Left hindlimb (tissue), 1 donor: ENCODE data around the gene DDAH2.

Source experiments
- DNase-seq: peaks from one replicate; pipeline ENCODE4 v3.0.0-alpha.2; 2018

Gene DDAH2

DNA sequence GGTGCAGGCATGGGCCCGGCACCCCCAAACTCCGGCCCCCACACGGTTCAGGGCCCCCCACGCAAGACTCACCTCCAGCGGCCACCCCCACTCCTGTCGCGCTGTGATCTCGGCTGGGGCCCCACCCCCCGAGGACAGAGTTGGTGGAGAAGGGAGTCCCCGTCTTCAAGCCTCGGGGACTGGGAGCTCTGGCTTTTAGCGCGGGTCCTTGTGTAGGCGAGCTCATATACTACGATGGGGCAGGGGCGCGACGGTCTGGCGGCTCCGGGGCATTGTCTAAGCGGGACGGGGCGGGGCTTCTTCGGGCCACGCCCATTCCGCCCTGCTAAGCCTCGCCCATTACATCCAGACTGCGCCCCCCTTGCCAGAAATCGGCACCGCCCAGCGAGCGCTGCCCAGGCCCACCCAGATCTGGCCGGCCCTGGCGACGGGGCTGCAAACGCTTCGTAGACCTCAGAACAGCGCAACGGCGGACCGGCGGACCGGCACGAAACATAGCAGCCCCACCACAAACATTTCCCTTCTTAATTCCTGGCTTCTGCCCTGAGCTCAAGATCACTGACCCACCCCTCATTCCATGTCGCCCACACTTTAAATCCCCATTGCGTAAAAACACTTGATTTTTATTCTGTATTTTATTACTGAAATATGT lies 1.0 kb upstream of the DDAH2 start:
- peak; percentile 96 for DNase-seq

DNA sequence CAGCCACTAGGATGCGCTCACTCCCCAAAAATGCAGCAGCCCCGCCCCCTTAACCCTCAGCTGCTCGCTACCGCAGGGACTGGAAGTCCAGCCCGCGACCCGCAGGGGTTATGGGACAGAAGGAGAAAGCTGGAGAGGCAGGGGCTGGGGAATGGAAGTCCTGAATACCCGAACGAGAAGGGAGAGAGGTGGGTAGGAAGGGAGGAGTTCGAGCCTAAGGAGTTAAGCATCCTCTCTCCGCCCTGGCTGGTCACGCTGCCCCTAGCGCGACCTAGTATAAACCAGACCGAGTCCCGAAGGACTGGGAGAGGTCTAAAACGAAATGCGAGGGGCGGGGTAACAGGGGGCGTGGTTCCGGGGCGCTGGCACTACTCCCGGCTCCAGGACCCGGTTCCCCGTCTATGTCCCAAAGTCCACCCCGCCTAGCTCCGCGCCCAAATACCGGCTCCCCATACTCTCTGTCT lies 448 bp upstream of the DDAH2 start:
- peak; percentile 93 for DNase-seq

DNA sequence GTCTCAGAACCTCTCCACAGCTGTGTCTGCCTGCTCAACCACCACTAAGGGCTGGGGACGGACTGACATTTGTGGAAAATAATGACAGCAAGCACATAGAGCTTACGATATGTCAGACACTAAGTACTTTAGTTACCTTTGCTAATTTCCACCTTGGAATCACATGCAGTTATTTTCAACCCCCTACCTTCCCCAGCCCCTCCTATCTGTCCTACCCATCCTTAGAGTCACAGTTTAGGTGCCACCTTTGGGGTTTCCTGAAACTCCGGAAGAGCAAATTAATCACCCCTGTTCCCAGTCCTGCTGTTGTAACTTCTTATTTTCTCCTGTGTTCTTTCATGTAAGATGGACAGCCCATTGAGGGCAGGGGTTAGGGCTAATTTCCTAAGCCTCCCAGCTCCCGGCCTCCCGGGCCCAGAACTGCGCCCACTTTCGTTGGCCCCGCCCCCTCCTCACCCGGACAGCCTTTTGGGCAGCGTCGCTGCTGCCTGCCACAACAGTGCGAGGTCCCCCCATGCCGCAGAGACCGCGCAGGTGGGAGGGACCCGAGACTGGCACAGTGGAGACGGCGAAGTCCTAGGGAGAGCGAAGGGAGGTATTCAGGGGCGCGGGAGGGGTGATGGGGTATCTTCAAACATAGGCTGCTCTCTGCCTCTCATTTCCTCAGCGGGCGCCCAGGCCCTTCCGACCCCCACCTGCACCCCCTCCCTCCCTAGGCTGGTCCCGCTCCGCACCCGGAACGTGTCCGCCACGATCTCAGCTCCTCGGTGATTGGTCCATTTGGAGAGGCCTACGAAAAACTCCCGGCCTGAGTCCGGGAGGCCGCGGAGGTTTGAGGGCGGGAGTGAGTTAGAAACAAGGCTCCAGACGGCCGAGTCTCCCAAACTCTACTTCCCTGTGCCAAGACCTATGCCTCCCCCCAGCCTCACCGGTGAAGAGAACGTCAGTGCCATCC lies 1.1 kb downstream of the DDAH2 start:
- no peak for DNase-seq

DNA sequence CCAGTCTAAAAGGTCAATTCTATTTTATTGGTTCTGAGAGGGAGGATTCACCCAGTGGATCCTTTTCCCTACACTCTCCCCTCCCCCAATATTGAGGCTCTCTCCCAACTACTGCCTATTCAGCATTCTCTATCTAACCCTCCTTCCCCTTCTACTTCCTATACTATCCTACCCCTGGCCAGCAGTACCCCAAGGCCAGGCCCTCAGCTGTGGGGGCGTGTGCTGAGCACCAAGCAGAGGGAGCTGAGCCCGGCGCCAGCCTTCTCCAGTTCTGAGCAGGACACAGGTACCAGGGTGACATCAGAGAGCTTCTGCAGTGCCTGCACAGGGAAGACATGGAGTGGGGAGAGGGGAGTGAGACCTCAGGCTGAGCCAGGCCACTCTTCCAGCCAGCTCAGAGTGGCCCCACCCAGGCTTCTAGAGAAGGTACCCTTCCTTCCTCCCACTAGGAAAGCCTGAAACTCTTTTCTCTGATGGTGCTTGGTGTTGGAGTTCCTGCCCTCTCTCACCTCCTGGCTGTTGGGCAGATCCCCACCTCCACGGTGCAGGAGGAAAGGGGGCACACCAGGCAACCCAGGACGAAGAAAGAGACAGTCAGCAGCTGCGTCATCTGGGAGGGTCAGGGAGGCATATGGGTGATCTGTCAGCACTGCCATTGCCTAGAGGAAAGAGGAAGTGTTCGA lies 1.9 kb downstream of the DDAH2 start:
- DNase-seq: no peak

DNA sequence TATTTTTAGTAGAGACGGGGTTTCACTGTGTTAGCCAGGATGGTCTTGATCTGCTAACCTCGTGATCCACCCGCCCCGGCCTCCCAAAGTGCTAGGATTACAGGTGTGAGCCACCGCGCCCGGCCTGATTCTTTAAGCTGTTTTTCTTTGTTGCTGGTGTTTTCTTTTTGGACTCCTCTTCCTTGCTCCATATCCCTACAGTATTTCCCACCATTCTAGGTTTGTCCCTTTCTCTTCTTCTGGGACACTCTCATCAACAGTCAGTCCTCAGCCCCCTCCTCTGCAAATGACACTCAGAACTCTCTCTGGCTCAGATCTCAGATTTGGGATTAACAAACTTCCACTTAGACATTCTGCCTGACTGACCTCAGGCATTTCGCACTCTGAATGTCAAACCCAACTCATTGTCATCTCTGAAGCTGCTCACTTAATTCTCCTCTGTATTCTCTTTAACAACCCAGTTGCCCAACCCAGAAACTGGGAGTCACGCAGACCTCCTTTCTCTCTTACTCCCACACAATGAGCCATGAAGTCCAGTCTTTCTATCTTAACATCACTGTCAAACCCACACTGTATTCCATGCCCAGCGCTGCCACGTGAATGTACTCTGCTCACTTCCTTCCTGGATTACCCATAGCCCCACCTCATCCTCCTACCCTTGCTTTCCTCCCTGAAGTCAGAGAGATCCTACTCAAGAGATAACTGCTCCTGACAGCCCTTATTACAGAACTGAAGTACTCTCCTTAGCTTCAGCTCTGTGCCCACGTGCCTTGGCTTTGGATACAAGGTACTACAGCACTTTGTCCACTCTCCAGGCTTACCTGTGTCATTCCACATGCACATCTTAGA lies 3.4 kb downstream of the DDAH2 start:
- DNase-seq: no peak

DNA sequence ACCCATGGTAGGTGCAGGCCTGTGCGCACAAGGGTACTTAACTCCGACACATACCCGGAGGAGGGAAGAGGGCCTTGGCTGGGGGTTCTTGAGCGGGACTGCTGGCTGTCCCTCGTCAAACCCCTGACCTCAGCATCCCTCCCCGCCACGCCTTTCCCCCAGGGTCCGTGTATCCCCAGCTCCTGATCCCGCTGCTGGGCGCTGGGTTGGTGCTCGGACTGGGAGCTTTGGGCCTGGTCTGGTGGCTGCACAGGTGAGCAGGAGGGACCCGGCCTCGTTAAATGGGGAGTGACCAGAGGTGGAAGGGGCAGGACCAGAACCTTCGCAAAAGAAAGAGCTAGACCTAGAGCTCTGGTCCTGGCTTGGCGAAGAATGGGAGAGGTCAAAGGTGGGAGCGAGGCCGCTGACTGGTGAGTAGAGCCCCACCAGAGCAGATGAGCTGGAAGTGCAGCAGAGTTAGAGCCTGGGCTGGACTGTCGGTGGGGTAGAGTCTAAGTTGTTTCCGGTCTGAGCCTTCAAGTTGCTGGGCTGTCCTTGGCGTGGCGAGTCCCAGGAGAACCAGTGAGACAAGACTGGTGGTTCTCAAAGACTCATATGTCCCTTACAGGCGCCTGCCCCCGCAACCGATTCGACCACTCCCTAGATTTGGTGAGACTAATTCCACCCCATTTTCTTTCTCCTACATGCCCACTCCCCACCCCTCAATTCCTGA lies 5.0 kb downstream of the DDAH2 start:
- DNase-seq: no peak

DNA sequence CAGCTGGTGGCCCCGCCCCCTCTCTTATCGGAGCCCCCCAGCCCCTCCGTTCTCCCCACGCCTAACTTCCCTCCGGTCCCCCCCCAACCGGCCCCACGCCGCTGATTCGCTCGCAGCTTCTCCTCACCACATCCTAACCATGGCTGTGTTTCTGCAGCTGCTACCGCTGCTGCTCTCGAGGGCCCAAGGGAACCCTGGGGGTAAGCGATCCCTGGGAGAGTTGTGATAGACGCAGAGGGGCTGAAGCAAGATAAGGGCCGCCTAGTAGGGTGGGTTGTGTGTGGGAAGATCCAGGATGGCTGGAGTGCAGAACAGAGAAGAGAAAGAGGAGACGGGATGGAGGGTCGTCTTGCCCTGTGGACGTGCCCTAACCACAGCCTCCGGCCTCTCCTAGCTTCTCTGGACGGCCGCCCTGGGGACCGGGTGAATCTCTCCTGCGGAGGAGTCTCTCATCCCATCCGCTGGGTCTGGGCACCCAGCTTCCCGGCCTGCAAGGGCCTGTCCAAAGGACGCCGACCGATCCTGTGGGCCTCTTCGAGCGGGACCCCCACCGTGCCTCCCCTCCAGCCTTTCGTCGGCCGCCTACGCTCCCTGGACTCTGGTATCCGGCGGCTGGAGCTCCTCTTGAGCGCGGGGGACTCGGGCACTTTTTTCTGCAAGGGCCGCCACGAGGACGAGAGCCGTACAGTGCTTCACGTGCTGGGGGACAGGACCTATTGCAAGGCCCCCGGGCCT lies 5.7 kb downstream of the DDAH2 start, which contains the start of gene MPIG6B:
TSS of gene MPIG6B (plus strand) at position 129 of the 735 bp plus-strand sequence. CDS start at position 140, 11 bp downstream.
- DNase-seq: no peak

DNA sequence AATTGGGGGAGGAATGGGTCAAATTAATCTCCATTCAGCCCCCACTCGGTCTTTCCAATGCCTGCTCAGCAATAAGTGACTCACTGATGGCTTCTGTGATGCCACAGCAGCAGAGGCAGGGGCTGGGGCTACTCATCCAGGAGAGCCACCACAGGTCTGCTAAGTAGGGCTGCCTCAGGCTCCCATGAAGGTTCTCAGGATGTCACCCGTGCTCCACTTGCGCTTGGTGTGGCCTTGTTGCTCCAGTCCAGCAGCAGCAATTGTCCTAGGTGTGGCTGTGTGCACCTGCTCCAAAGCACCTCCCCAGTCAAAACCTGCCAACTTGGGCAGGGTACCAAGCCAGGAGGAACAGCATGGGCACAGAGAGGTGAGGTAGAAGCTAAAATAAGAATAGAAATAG lies 6.9 kb downstream of the DDAH2 start:
- no peak for DNase-seq

DNA sequence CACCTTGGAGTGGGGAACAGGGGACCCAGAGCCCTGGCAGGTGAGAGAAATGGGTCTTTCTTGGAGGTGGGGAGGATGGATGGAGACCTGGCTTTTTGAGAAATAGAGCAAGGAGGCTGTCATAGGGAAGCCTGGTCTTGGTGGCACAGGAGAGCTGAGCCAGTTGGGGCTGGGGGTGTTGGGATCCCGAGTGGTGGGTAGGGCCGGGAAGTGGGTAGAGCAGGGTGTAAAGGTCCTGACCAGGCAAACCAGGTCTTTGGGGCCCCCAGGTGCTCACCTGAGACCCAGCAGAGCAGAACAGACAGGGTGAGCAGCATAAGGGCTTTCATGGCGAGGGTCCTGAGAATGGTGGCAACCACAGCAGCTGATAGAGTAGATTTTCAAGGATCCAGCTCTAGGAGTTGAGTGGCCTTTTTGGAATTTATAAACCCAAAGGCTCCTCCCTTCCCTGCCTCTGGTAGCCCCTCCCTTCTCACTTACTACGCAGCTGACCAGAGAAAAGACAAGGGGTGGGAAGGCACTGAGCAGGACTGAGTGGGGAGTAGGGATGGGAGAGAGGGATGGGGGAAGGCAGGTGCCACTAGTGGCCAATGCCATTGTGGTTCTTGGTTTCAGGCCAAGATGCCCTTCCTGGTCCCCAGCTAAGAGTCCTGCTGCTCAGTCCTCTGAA lies 7.6 kb downstream of the DDAH2 start, which contains the start of gene LY6G6C:
TSS of gene LY6G6C (minus strand) at position 396 of the 670 bp plus-strand sequence. CDS start at position 329, 67 bp downstream.
- no peak for DNase-seq

DNA sequence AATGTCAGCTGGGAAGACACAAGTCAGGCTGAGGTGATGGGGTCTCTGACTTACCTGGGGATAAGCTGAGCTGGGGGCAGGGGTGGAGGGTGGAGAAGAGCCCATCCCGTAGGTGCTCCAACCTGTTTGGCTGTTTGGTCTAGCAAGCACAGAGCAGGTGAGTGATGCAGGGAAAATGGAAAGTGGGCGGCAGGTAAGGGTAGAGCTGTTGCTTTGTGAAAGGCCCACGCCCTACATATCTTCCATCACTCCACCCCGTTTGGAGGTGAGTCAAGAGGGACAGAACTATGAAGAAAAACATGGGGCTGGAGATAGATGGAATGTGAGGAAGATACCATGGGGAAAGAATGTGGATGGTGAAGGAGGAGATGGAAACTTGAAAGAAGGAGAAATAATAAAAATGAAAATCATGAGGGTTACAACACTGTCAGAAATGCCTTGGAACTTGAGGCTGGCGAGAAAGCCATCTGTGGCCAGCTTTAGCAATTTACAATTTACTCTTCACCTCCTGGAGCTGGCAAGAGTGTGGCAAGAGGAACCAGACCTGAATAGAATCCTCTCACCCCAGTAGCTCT lies 8.8 kb downstream of the DDAH2 start:
- no peak for DNase-seq

DNA sequence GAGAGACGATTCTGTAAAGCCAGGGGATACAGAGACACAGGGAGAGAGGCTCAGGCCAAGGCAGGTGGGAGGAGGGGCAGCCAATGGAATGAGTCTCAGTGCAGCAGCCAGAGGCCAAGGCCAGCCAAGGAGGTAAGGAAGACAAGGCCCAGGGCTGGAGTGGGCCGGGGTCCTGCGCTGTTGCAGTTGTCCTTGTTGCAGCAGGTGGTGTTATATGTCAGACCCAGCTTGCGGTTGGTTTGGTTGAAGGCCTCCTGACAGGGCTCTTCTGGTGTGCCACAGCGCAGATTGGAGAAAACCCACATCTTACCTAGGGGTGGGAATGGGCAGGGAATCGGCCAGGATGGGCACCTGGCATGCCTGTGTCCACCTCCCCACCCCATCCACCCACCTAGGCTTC lies 10.1 kb downstream of the DDAH2 start:
- no peak for DNase-seq

DNA sequence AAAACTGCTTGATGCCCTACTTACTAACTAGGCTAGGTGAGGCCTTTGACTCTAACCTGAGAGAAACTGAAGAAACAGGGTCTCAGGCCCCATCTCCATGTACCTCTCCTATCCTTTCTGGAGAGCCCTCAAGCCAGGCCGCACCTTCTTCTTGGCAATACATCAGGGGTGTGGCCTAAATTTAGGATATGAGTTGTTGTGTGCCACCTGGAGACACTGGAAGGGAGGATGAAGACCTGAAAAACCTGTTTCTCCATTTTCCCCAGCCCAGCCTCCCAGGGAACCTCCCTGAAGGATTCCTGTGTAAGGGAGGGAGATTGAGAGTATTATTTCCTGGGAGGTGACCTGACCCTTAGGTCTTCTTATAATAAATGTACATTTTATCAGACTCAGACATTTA lies 10.8 kb downstream of the DDAH2 start:
- no peak for DNase-seq

DNA sequence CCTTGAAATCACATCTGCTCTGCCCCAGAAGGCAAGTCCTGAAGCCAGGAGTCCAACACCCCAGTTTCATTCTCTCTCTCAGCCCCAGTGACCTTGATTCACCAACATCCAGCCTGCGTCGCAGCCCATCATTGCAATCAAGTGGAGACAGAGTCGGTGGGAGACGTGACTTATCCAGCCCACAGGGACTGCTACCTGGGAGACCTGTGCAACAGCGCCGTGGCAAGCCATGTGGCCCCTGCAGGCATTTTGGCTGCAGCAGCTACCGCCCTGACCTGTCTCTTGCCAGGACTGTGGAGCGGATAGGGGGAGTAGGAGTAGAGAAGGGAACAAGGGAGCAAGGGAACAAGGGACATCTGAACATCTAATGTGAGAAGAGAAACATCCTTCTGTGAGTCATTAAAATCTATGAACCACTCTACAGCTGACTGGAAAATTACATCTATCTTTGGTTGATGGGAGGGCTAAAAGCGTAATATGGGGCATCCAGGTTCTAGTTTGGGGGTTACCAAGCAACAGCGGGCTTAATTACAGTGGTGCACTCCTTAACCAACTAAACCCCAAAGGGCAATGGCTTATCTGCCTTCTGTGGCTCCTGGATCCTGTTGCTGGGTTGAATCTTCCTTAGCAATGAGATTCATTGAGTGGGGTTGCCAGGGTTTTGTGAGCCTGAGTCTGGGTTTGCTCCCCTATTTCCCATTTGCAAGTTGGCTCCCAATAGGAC lies 11.4 kb downstream of the DDAH2 start:
- DNase-seq: no peak

DNA sequence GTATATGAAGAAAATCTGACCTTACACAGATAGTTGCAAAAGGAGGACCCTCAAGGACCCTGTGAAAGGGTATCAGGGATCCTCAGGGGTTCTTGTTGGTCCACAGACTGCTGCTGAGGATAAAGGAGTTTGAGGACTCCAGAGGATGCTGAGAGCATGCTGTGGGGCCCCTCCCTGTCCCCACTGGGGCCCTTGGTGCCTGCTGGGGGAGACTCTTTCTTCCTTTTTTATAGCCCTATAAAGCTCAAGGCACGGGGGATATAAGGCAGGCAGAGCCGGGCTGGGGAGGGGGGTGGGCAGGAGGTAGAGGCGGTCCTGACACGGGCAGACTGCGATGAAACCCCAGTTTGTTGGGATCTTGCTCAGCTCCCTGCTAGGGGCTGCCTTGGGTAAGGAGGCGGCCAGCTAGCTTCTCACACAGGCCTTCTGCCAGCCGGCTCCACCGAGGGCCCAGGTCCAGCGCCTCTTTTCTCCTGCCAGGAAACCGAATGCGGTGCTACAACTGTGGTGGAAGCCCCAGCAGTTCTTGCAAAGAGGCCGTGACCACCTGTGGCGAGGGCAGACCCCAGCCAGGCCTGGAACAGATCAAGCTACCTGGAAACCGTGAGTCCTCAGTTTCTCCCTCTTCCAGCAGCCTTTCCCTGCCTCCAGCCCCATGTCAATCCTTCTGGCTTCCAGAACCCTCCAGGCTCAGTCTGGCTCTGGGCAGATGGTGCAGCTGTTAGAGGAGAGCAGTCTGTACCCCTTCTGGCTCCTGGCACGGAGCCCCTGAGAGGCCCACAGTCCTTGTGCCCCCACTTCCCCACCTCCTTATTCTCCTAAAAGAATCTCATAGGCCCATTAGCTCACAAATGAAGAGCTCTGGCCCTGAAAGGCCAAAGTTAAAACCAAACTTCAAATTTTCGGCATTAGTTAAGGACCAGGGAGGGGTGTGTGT lies 13.8 kb downstream of the DDAH2 start, which contains the start of gene LY6G6D:
TSS of gene LY6G6D (plus strand) at position 327 of the 937 bp plus-strand sequence. CDS start at position 335, 8 bp downstream.
- DNase-seq: no peak

DNA sequence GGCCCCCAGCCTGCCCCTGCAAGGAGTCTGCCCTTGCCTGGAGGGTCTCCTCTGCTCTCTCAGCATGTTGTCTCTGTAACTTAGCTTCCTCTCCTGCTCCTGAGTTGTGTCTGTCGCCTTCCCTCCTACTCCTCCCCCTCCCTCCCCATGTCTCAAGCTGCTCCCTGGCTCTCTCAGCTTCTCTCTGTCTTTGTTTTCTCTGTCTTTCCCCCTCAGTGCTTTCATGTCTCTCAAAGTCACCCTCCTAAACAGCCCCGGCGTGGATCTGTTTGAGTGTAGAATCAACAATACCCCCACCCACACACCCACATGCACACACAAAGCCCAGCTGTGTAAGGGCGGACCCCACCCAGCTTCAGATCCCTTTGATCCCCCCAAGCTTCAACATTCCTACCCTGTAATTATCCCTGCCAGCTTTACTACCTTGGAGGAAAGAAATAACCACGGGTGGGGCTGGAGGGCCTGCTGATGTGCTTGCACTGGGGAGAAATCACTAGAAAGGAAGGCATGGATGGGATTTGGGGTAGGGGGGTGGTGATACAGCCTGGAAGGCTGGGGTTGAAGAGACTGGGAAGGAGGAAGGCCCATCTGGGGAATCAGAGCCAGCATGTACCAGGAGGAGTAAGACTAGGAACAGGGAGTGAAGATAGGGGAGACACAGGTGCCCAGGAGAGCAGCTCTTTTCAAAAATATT lies 15.0 kb downstream of the DDAH2 start:
- no peak for DNase-seq

DNA sequence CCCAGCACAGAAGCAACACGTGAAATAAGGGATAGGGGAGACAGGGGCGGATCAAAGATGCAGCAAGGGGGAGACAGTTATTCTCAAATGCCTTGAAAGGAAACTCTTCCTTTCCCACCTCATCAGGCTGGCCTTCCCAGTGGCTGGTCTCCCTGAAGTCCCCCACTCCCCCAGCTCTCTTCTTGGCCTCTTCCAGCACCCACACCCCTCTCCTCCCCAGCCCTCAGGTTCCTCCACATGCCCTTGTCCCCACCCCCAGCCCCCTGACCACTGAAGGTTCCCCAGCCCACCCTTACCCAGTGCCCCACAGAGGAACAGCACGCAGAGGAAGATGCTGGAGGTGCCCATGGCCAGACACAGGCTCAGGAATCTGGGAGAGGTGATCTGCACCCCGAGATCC lies 15.6 kb downstream of the DDAH2 start:
- DNase-seq: no peak

DNA sequence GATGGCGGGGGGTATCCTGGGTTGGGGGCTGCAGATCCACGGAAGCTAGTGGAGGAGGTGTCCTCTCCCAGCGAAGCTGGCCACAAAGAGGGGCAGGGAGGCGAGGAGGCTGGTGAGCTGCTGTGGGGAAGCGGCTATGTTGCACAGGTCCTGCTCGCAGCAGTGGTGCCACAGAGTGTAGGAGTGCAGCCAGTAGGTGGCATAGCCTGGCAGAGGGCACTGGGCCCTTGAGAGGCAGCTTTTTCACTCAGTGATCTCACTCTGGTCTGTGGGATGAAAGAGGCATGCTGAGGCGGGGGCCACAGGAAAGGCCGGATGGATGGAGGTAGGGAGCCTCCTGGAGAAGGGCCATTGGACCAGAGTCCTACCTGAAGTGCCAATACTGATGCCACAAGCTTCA lies 16.8 kb downstream of the DDAH2 start:
- DNase-seq: no peak
